Gastrocnemius medialis (tissue), 4 donors: Measurements from ENCODE around the gene GUSB. TPM values are rescaled to one million over a fixed set of nuclear protein-coding genes. Genes with fewer than 3 reads are reported as not detected.

Experiments
- ATAC-seq, 2 donors: fragments of 150-250 bp; one replicate each; pipeline ENCODE4 v1.9.1; 2016
- DNase-seq, 2 donors: peaks; one replicate each; pipeline ENCODE4 v3.0.0-alpha.2; 2019
- H3K27ac ChIP-seq, 4 donors: fragments of 200-600 bp; sonication (generic); 1 replicate in 1 of 4; 2 replicates in 3 of 4; pipeline ENCODE4 v1.5.1; 2016 to 2018; ENCODE audit warnings: mild to moderate bottlenecking in 2 of 4, moderate library complexity in 1 of 4
- H3K27me3 ChIP-seq, 3 donors: fragments of 200-600 bp; sonication (generic) in 2 of 3; 1 replicate in 1 of 3; 2 replicates in 2 of 3; pipeline versions ENCODE4 v1.5.1 to v1.6.0; 2016 to 2019; ENCODE audit warnings: mild to moderate bottlenecking in 1 of 3, moderate library complexity in 1 of 3
- H3K36me3 ChIP-seq, 2 donors: fragments of 200-600 bp; sonication (generic) in 1 of 2; one replicate each; pipeline ENCODE4 v1.5.1; 2017 to 2018
- H3K4me1 ChIP-seq, 2 donors: fragments of 200-600 bp; sonication (generic) in 1 of 2; one replicate each; pipeline ENCODE4 v1.5.1; 2016 to 2017; ENCODE audit warnings: mild to moderate bottlenecking in 2 of 2
- H3K4me3 ChIP-seq, 4 donors: fragments of 200-600 bp; sonication (generic) in 3 of 4; 1 replicate in 1 of 4; 2 replicates in 3 of 4; pipeline ENCODE4 v1.5.1; 2016 to 2019; ENCODE audit warnings: mild to moderate bottlenecking in 2 of 4
- H3K9me3 ChIP-seq, 3 donors: fragments of 200-600 bp; sonication (generic) in 2 of 3; 1 replicate in 1 of 3; 2 replicates in 2 of 3; pipeline ENCODE4 v1.5.1; 2016 to 2019
- POLR2A ChIP-seq, 2 donors: fragments of 450-650 bp; IDR thresholded peaks; one replicate each; pipeline ENCODE4 v1.6.1; 2017; ENCODE audit warnings: antibody characterized with exemption in 2 of 2, mild to moderate bottlenecking in 2 of 2, moderate library complexity in 2 of 2
- in situ Hi-C, 4 donors: fragments of 200-750 bp; cut with MboI; loops; one replicate each; pipeline versions ENCODE4 v1.15.0 to v1.8.0; 2017; ENCODE audit warnings: low sequenced_read_pairs in 4 of 4
- intact Hi-C: fragments of 100-400 bp; cut with DNase I; formaldehyde crosslinking; loops from one replicate; pipeline ENCODE4 v1.15.1; 2023; ENCODE audit warnings: low total_unique reads
- total RNA-seq, 4 donors: library from RNA; depleted of rRNA; stranded (reverse); fragments of >200 nt; gene quantifications; one replicate each; pipeline versions ENCODE4 v1.1.0 to v1.2.3, GENCODE V29; 2016
- TF ChIP-seq, protein P1 (sequence below), 5 experiments: fragments of 450-650 bp in 3 of 5; fragments of 200-600 bp in 2 of 5; sonication (generic) in 2 of 5; IDR thresholded peaks in 4 of 5; conservative IDR thresholded peaks in 1 of 5; 1 replicate in 4 of 5; 2 replicates in 1 of 5; pipeline ENCODE4 v1.5.1; 2016 to 2019; ENCODE audit warnings: antibody characterized with exemption in 5 of 5, mild to moderate bottlenecking in 3 of 5, moderate library complexity in 3 of 5

Gene GUSB
- total RNA-seq, 4 donors from 2014 or later = 2.4 to 7.1 (median 5.8) TPM

DNA sequence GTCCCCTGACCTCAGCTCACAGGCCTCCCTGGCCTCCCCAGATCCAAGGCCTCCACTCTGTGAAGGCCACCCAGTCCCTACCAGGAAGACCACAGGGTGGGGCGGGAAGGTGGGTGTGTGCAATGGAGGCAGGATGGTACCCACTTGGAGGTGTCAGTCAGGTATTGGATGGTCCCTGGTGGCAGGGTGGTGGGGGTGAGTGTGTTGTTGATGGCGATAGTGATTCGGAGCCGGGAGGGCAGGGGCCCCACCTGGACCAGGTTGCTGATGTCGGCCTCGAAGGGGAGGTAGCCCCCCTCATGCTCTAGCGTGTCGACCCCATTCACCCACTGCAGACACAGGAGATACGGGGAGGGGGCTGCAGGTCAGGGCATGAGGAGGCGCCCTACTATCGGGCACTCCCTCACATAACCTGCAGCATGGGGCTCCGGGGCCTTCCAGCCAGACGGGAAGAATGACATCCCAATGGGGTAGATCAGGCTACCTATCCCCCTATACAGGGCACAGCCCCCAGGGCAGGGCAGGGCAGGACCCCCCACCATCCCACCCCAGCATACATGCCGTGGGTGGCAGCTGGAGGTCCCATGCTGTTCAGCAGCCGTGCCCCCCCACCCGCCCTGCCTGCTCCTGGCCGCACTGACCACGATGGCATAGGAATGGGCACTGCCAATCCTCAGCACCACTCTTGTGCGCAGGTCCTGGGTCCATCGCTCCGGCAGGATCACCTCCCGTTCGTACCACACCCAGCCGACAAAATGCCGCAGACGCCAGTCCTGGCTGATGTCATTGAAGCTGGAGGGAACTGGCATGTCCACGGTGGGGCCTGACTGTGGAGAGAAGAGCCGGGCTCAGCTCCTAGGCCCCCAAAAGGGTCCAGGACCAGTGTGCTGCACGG is 2.2 kb downstream of the GUSB start:
- ATAC-seq (no peak), DNase-seq (no peak)
- Histone ChIP-seq H3K27me3 (no peaks in the 10 kb centered on the region), H3K27ac (peak overlapping the region; percentile 78 to 84 (median 82)), H3K9me3 (no peaks in the 10 kb centered on the region), H3K4me1 (peaks cover 15 to 19% of the 10 kb centered on the region in 2 donors), H3K4me3 (no peak overlapping the region), H3K36me3 (peaks cover 0 to 18% of the 10 kb centered on the region in 2 donors)
- in situ Hi-C loops = loop anchor here in 3 of 4 donors (25.0 kb wide), 1 partner anchor 243 kb away; no protein-coding TSS in a partner anchor
- intact Hi-C loops = loop anchor here (5.0 kb wide), 1 partner anchor 228 kb away; no protein-coding TSS in a partner anchor
- TF ChIP-seq, protein P1, sequence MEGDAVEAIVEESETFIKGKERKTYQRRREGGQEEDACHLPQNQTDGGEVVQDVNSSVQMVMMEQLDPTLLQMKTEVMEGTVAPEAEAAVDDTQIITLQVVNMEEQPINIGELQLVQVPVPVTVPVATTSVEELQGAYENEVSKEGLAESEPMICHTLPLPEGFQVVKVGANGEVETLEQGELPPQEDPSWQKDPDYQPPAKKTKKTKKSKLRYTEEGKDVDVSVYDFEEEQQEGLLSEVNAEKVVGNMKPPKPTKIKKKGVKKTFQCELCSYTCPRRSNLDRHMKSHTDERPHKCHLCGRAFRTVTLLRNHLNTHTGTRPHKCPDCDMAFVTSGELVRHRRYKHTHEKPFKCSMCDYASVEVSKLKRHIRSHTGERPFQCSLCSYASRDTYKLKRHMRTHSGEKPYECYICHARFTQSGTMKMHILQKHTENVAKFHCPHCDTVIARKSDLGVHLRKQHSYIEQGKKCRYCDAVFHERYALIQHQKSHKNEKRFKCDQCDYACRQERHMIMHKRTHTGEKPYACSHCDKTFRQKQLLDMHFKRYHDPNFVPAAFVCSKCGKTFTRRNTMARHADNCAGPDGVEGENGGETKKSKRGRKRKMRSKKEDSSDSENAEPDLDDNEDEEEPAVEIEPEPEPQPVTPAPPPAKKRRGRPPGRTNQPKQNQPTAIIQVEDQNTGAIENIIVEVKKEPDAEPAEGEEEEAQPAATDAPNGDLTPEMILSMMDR (IDR thresholded peaks at IDR 0.05 in 4 of 5, conservative IDR thresholded peaks at IDR 0.05 in 1 of 5) = no peak
- TF ChIP-seq POLR2A (IDR thresholded peaks at IDR 0.05) = no peak

DNA sequence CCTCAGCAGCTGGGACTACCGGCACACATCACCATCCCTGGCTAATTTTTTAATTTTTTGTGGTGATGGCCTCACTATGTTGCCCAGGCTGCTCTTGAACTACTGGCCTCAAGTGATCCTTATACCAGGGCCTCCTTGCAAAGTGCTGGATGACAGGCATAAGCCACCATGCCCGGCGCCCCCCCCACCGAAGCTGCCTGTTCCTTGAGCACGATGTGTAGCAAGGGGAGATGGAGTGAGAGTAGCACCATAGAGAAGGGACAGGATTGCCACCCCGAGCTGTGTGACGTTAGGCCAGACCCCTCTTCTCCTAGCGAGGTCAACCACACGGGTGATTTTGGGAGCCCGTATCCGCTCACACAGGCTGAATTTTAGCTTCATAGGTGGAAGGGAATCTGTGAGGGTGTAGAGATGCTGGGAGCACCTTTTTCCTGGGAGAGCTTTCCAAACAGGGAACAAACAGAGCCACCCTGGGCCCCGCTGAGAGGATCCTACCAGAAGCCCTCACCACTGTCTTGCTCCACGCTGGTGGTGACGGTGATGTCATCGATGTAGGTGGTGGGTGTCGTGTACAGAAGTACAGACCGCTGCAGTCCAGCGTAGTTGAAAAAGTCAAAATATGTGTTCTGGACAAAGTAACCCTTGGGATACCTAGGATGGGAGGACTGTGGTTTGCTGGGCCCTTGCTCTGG is 3.0 kb downstream of the GUSB start:
- Histone ChIP-seq H3K4me1 (peaks cover 15 to 19% of the 10 kb centered on the region in 2 donors), H3K27ac (no peak overlapping the region), H3K36me3 (peaks cover 0 to 26% of the 10 kb centered on the region in 2 donors), H3K4me3 (no peak overlapping the region), H3K9me3 (no peaks in the 10 kb centered on the region), H3K27me3 (no peaks in the 10 kb centered on the region)
- in situ Hi-C loops = loop anchor here in 3 of 4 donors (25.0 kb wide), 1 partner anchor 242 kb away; no protein-coding TSS in a partner anchor
- ATAC-seq (no peak), DNase-seq (no peak)
- no peak for TF ChIP-seq POLR2A (IDR thresholded peaks at IDR 0.05)
- TF ChIP-seq, protein P1 (IDR thresholded peaks at IDR 0.05 in 4 of 5, conservative IDR thresholded peaks at IDR 0.05 in 1 of 5) = no peak
- intact Hi-C loops = no loop called here

DNA sequence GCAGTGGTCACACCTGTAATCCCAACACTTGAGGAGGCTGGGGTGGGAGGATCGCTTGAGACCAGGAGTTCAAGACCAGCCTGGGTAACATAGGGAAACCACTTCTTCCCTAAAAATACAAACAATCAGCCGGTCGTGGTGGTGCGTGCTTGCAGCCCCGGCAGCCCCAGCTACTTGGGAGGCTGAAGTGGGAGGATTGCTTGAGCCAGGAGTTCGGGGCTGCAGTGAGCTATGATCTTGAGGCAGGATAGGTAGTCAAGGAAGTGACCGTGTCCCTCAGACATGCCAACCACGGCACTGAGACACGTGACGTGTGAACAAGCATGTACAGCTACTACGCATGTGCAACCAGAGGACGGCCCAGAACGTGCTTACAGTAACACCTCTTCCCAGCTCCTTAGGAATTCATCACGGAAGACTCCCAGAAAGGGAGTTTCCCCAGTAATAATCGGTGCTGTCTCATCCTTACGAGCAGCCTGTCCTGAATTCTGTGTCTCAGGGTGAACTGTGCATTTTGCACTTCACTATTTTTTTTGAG is 5.3 kb downstream of the GUSB start:
- H3K36me3 ChIP-seq = peaks cover 0 to 48% of the 10 kb centered on the region in 2 donors
- TF ChIP-seq POLR2A (IDR thresholded peaks at IDR 0.05) = no peak
- TF ChIP-seq, protein P1 (IDR thresholded peaks at IDR 0.05 in 4 of 5, conservative IDR thresholded peaks at IDR 0.05 in 1 of 5) = no peak
- no peak for ATAC-seq
- H3K27ac ChIP-seq = no peak overlapping the region
- no peak for DNase-seq
- intact Hi-C loops = no loop called here
- H3K4me1 ChIP-seq = peaks cover 11 to 15% of the 10 kb centered on the region in 2 donors
- no peak overlapping the region for H3K4me3 ChIP-seq
- no peaks in the 10 kb centered on the region for H3K9me3 ChIP-seq
- H3K27me3 ChIP-seq = no peaks in the 10 kb centered on the region
- in situ Hi-C loops = loop anchor here in 3 of 4 donors (25.0 kb wide), 1 partner anchor 239 kb away; no protein-coding TSS in a partner anchor

DNA sequence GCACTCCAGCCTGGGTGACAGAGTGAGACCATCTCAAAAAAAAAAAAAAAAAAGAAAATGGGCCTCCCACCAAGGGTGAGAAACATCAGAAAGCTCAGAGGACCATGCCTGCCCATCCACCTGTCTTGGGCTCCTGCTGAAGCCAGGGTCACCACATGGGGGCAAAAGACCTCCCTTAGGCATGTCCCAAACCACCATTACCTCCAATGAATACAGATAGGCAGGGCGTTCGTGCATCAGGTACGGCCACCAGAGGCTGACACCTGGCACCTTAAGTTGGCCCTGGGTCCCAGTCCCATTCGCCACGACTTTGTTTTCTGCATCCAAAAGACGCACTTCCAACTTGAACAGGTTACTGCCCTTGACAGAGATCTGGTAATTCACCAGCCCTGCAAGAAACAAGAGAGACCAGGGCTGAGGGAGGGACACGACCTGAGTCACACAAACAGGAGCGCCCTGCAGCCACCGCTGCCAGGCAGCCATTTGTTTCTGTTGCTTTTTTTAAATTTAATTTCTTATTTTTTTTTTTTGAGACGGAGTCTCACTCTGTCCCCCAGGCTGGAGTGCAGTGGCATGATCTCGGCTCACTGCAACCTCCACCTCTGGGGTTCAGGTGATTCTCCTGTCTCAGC is 6.1 kb downstream of the GUSB start:
- Histone ChIP-seq H3K4me3 (no peak overlapping the region), H3K4me1 (peaks cover 7 to 8% of the 10 kb centered on the region in 2 donors), H3K27me3 (no peaks in the 10 kb centered on the region), H3K36me3 (peaks cover 0 to 56% of the 10 kb centered on the region in 2 donors), H3K9me3 (no peaks in the 10 kb centered on the region), H3K27ac (no peak overlapping the region)
- DNase-seq (no peak), ATAC-seq (no peak)
- TF ChIP-seq, protein P1 (IDR thresholded peaks at IDR 0.05 in 4 of 5, conservative IDR thresholded peaks at IDR 0.05 in 1 of 5) = no peak
- no peak for TF ChIP-seq POLR2A (IDR thresholded peaks at IDR 0.05)
- in situ Hi-C loops (loop anchor here in 3 of 4 donors (25.0 kb wide), 1 partner anchor 239 kb away; no protein-coding TSS in a partner anchor), intact Hi-C loops (no loop called here)
